ENCODE data around the gene FAM117B. TPM values are rescaled to one million over a fixed set of nuclear protein-coding genes. Genes with fewer than 3 reads are reported as not detected.

FAM117B gene
- total and polyA plus RNA-seq, 2 of the 8 experiments (the other 6 are each of a cell fraction or from before 2014, with no cell fraction given) = 3.9 to 22.6 TPM

DNA sequence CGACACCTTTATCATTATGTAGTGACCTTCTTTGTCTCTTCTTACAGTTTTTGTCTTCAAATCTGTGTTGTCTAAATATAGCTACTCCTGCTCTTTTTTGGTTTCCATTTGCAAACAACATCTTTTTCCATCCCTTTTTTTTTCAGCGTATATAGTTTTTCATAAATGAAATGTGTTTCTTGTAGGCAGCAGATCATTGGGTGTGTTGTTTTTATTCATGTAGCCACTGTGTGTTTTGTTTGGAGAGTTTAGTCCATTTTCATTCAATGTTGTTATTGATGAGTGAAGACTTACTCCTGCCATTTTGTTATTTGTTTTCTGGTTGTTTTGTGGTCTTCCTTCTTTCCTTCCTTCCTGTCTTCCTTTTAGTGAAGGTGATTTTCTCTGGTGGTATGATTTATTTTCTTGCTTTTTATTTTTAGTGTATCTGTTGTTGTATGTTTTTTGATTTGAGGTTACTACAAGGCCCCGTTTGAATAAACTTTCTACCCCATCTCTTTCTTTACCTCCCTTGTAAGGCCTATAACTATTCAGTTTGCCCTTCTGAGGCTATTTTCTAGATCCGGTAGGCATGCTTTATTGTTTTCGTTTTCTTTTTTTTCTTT lies 81.4 kb downstream of the FAM117B start (continued):
- TF ChIP-seq RXRA (IDR thresholded peaks at IDR 0.05; ENCODE audit: insufficient read depth, low read depth, low read length) (no peak), ASH2L (IDR thresholded peaks at IDR 0.05; ENCODE audit: low read length) (no peak), EP300 (IDR thresholded peaks at IDR 0.05; ENCODE audit: borderline replicate concordance in 1 of 2, low read depth in 2 of 2, low read length in 2 of 2) (no peak), SIN3A (conservative IDR thresholded peaks at IDR 0.05 in 1 of 2, IDR thresholded peaks at IDR 0.05 in 1 of 2; ENCODE audit: low read depth in 1 of 2, low read length in 2 of 2) (no peak), KDM1A (IDR thresholded peaks at IDR 0.05; ENCODE audit: borderline replicate concordance, low read length) (no peak)

Data from H1 (cell line).